Neural cell (in vitro differentiated cells): ENCODE results near the gene WDR82.

Experiments
- CTCF ChIP-seq: fragments of 450-650 bp; IDR thresholded peaks from 2 replicates; pipeline ENCODE4 v1.5.1; 2014; ENCODE audit warnings: antibody characterized with exemption, mild to moderate bottlenecking, moderate library complexity; ENCODE audit not compliant: poor library complexity, severe bottlenecking
- EZH2 ChIP-seq: fragments of 200-600, 300-800 bp; shearing (Covaris generic), sonication (generic); IDR thresholded peaks from 2 replicates; pipeline ENCODE4 v1.6.1; 2014; ENCODE audit warnings: antibody characterized with exemption, low read length, borderline replicate concordance, mild to moderate bottlenecking; ENCODE audit not compliant: insufficient read depth, poor library complexity, severe bottlenecking
- MXI1 ChIP-seq: fragments of 450-650 bp; conservative IDR thresholded peaks from 2 replicates; pipeline ENCODE4 v1.6.1; 2014; ENCODE audit warnings: antibody characterized with exemption, mild to moderate bottlenecking; ENCODE audit not compliant: poor library complexity, severe bottlenecking
- POLR2AphosphoS5 ChIP-seq: IDR thresholded peaks from 2 replicates; pipeline ENCODE4 v1.6.1; 2012
- RAD21 ChIP-seq: fragments of 450-650 bp; conservative IDR thresholded peaks from 2 replicates; pipeline ENCODE4 v1.6.1; 2014; ENCODE audit warnings: antibody characterized with exemption, mild to moderate bottlenecking, moderate library complexity
- REST ChIP-seq: IDR thresholded peaks from 2 replicates; pipeline ENCODE4 v1.6.1; 2012; ENCODE audit warnings: borderline replicate concordance
- SMC3 ChIP-seq: fragments of 450-650 bp; conservative IDR thresholded peaks from 2 replicates; pipeline ENCODE4 v1.6.1; 2014; ENCODE audit warnings: antibody characterized with exemption, mild to moderate bottlenecking, moderate library complexity; ENCODE audit not compliant: poor library complexity
- TAF1 ChIP-seq: IDR thresholded peaks from 2 replicates; pipeline ENCODE4 v1.6.1; 2012; ENCODE audit warnings: low read depth

DNA sequence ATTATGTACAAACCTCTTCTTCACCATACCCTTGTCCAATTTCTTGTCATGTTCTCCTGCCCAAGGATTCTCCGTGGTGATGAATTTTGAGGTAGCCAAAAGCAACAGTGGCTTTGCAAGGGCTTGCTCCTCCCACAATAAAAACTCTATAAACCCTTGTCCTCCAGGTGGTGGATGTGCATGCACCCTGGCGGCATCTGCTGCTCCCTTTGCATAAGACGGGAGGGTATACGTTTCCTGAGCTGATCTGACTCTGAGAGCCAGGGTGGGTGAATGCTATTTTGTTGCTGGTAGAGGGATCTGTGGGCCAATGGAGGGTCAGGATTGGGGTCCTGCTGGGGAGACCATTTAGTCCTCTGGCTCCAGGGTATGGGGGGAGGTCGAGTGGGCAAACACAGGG lies 43.0 kb upstream of the WDR82 start:
- TF ChIP-seq CTCF: no peak
- TF ChIP-seq POLR2AphosphoS5: no peak
- no peak for TF ChIP-seq REST
- no peak for TF ChIP-seq EZH2
- no peak for TF ChIP-seq TAF1
- TF ChIP-seq SMC3: no peak
- no peak for TF ChIP-seq RAD21
- no peak for TF ChIP-seq MXI1
